Stimulated activated CD4-positive, alpha-beta T cell treated with anti-CD3 and anti-CD28 coated beads, Interleukin-1b, Interleukin-23, amount 100 ng/mL, for 4 hours (primary cell): ENCODE measurements around the gene CRAMP1.
A peak's percentile ranks its signal among the peaks of the same experiment; 100 is the strongest.

Source experiments
- DNase-seq, 2 donors: peaks; one replicate each; pipeline ENCODE4 v3.0.0-alpha.2; 2020; ENCODE audit warnings: low read depth in 2 of 2

Gene CRAMP1

GRCh38 chr16:1632638-1632970 lies 20.4 kb downstream of the CRAMP1 start:
- DNase-seq: no peak

- no peak for DNase-seq
Measured at GRCh38 chr16:1633310-1633709, 21.1 kb downstream of the CRAMP1 start.

- DNase-seq: no peak
Measured at GRCh38 chr16:1634541-1634940, 22.4 kb downstream of the CRAMP1 start.

- no peak for DNase-seq
Measured at GRCh38 chr16:1635070-1635469, 22.9 kb downstream of the CRAMP1 start.

- DNase-seq: no peak
Measured at GRCh38 chr16:1637526-1637925, 25.4 kb downstream of the CRAMP1 start.

GRCh38 chr16:1638757-1639156 lies 26.6 kb downstream of the CRAMP1 start:
- DNase-seq: no peak

GRCh38 chr16:1639282-1639681 lies 27.1 kb downstream of the CRAMP1 start:
- DNase-seq: no peak

GRCh38 chr16:1639860-1640259 lies 27.7 kb downstream of the CRAMP1 start:
- no peak for DNase-seq

GRCh38 chr16:1640261-1640941 lies 28.2 kb downstream of the CRAMP1 start:
- DNase-seq: no peak

- no peak for DNase-seq
Measured at GRCh38 chr16:1641261-1641660, 29.1 kb downstream of the CRAMP1 start.

- DNase-seq: no peak
Measured at GRCh38 chr16:1642148-1642547, 30.0 kb downstream of the CRAMP1 start.

GRCh38 chr16:1642753-1643152 lies 30.6 kb downstream of the CRAMP1 start:
- no peak for DNase-seq

GRCh38 chr16:1643521-1643920 lies 31.4 kb downstream of the CRAMP1 start:
- DNase-seq: no peak

GRCh38 chr16:1645914-1646525 lies 33.9 kb downstream of the CRAMP1 start:
- peak in 1 of 2 donors; percentile 28 for DNase-seq

- no peak for DNase-seq
Measured at GRCh38 chr16:1647856-1648255, 35.7 kb downstream of the CRAMP1 start.

- DNase-seq: no peak
Measured at GRCh38 chr16:1650131-1650530, 38.0 kb downstream of the CRAMP1 start.

GRCh38 chr16:1651094-1651973 lies 39.2 kb downstream of the CRAMP1 start:
- DNase-seq: no peak

GRCh38 chr16:1651974-1652312 lies 39.8 kb downstream of the CRAMP1 start:
- no peak for DNase-seq

GRCh38 chr16:1653023-1653422 lies 40.9 kb downstream of the CRAMP1 start:
- no peak for DNase-seq

GRCh38 chr16:1654505-1655268 lies 42.5 kb downstream of the CRAMP1 start:
- DNase-seq: no peak

- no peak for DNase-seq
Measured at GRCh38 chr16:1655269-1655807, 43.2 kb downstream of the CRAMP1 start.
